HepG2 (cell line): ENCODE data around the gene GADD45A. TPM values are rescaled to one million over a fixed set of nuclear protein-coding genes. Genes with fewer than 3 reads are reported as not detected.

Experiments used
- EEA1 ChIP-seq: sonication (generic); formaldehyde crosslinking; IDR thresholded peaks from 2 replicates; pipeline ENCODE4 v1.5.1; 2020; ENCODE audit warnings: mild to moderate bottlenecking, missing genetic modification reagents, borderline replicate concordance
- GATA4 ChIP-seq: sonication (generic); IDR thresholded peaks from 2 replicates; pipeline ENCODE4 v1.6.1; 2016; ENCODE audit warnings: antibody characterized with exemption, low read depth, borderline replicate concordance
- HOXA3 ChIP-seq: sonication (generic); formaldehyde crosslinking; IDR thresholded peaks from 2 replicates; pipeline ENCODE4 v1.5.0; 2020; ENCODE audit warnings: missing genetic modification reagents
- KAT2B ChIP-seq: fragments of 150-350 bp; IDR thresholded peaks from 2 replicates; pipeline ENCODE4 v1.6.1; 2014; ENCODE audit warnings: low read depth, low read length, borderline replicate concordance
- NFATC3 ChIP-seq: sonication (generic); formaldehyde crosslinking; IDR thresholded peaks from 2 replicates; pipeline ENCODE4 v1.5.1; 2020; ENCODE audit warnings: mild to moderate bottlenecking, missing genetic modification reagents
- SSRP1 ChIP-seq: IDR thresholded peaks from 2 replicates; pipeline ENCODE4 v1.6.1; 2016; ENCODE audit warnings: control low read depth
- ZNF296 ChIP-seq: sonication (generic); formaldehyde crosslinking; conservative IDR thresholded peaks from 2 replicates; pipeline ENCODE4 v1.5.0; 2020; ENCODE audit warnings: mild to moderate bottlenecking, missing genetic modification reagents
- ZNF503 ChIP-seq: sonication (generic); formaldehyde crosslinking; IDR thresholded peaks from 2 replicates; pipeline ENCODE4 v1.4.0; 2020; ENCODE audit warnings: missing genetic modification reagents
- ZNF720 ChIP-seq: sonication (generic); formaldehyde crosslinking; IDR thresholded peaks from 2 replicates; pipeline ENCODE4 v1.4.0; 2020; ENCODE audit warnings: missing genetic modification reagents
- polyA plus RNA-seq, 8 experiments: library from polyadenylated mRNA; depleted of rRNA in 3 of 8; stranded (reverse) in 7 of 8; unstranded in 1 of 8; fragments of >200 nt; fragmentation: Illumina TruSeq in 4 of 8; extraction: Trizol in 4 of 8; gene quantifications; 2 replicates each; pipeline versions ENCODE4 v1.2.1 to v1.2.3, GENCODE V29; 2011 to 2016; ENCODE audit warnings: low read depth in 4 of 8, missing spikeins in 1 of 8, mixed read lengths in 1 of 8; ENCODE audit not compliant: insufficient read depth in 1 of 8
- total RNA-seq, 5 experiments: library from RNA; depleted of rRNA; stranded (reverse); fragments of >200 nt; fragmentation: Illumina TruSeq; extraction: Trizol; gene quantifications; 2 replicates each; pipeline ENCODE4 v1.2.3, GENCODE V29; 2016; ENCODE audit warnings: low read depth in 1 of 5
- TF ChIP-seq, protein P1 (sequence below): sonication (generic); formaldehyde crosslinking; IDR thresholded peaks from 2 replicates; pipeline ENCODE4 v1.4.0; 2020; ENCODE audit warnings: mild to moderate bottlenecking, missing genetic modification reagents, borderline replicate concordance
- TF ChIP-seq, protein P2 (sequence below): sonication (generic); formaldehyde crosslinking; IDR thresholded peaks from 2 replicates; pipeline ENCODE4 v1.4.0; 2020; ENCODE audit warnings: missing genetic modification reagents, borderline replicate concordance
- TF ChIP-seq, protein P3 (sequence below): sonication (generic); formaldehyde crosslinking; conservative IDR thresholded peaks from 2 replicates; pipeline ENCODE4 v1.8.0; 2022; ENCODE audit warnings: mild to moderate bottlenecking, moderate library complexity, missing genetic modification reagents
- TF ChIP-seq, protein P4 (sequence below): IDR thresholded peaks from 2 replicates; pipeline ENCODE4 v1.6.1; 2016; ENCODE audit warnings: missing genetic modification reagents, missing compliant biosample characterization
- TF ChIP-seq, protein P5 (sequence below): IDR thresholded peaks from 2 replicates; pipeline ENCODE4 v1.6.1; 2012; ENCODE audit warnings: low read depth, low read length, improper control_type of control experiment

The GADD45A gene
- total and polyA plus RNA-seq, 2 of the 13 experiments (the other 11 are each of a cell fraction or from before 2014, with no cell fraction given), result 33.2 to 46.2 TPM

GRCh38 chr1:67685067-67685557 is at the start of gene GADD45A (continued):
- TF ChIP-seq GATA4 (peak; percentile 94), ZNF296 (no peak), ZNF503 (peak; percentile 68; the same call in 1 of the 2 replicates), SSRP1 (no peak), NFATC3 (no peak), ZNF720 (CRISPR knock-in tag) (no peak), HOXA3 (peak; percentile 75), EEA1 (peak; percentile 70; the same call in 1 of the 2 replicates), KAT2B (no peak)
- TF ChIP-seq, protein P1, sequence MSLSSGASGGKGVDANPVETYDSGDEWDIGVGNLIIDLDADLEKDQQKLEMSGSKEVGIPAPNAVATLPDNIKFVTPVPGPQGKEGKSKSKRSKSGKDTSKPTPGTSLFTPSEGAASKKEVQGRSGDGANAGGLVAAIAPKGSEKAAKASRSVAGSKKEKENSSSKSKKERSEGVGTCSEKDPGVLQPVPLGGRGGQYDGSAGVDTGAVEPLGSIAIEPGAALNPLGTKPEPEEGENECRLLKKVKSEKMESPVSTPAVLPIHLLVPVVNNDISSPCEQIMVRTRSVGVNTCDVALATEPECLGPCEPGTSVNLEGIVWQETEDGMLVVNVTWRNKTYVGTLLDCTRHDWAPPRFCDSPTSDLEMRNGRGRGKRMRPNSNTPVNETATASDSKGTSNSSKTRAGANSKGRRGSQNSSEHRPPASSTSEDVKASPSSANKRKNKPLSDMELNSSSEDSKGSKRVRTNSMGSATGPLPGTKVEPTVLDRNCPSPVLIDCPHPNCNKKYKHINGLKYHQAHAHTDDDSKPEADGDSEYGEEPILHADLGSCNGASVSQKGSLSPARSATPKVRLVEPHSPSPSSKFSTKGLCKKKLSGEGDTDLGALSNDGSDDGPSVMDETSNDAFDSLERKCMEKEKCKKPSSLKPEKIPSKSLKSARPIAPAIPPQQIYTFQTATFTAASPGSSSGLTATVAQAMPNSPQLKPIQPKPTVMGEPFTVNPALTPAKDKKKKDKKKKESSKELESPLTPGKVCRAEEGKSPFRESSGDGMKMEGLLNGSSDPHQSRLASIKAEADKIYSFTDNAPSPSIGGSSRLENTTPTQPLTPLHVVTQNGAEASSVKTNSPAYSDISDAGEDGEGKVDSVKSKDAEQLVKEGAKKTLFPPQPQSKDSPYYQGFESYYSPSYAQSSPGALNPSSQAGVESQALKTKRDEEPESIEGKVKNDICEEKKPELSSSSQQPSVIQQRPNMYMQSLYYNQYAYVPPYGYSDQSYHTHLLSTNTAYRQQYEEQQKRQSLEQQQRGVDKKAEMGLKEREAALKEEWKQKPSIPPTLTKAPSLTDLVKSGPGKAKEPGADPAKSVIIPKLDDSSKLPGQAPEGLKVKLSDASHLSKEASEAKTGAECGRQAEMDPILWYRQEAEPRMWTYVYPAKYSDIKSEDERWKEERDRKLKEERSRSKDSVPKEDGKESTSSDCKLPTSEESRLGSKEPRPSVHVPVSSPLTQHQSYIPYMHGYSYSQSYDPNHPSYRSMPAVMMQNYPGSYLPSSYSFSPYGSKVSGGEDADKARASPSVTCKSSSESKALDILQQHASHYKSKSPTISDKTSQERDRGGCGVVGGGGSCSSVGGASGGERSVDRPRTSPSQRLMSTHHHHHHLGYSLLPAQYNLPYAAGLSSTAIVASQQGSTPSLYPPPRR, result 0 out of 2 replicates have a peak, but pooled peaks have one; percentile 71
- TF ChIP-seq, protein P2, sequence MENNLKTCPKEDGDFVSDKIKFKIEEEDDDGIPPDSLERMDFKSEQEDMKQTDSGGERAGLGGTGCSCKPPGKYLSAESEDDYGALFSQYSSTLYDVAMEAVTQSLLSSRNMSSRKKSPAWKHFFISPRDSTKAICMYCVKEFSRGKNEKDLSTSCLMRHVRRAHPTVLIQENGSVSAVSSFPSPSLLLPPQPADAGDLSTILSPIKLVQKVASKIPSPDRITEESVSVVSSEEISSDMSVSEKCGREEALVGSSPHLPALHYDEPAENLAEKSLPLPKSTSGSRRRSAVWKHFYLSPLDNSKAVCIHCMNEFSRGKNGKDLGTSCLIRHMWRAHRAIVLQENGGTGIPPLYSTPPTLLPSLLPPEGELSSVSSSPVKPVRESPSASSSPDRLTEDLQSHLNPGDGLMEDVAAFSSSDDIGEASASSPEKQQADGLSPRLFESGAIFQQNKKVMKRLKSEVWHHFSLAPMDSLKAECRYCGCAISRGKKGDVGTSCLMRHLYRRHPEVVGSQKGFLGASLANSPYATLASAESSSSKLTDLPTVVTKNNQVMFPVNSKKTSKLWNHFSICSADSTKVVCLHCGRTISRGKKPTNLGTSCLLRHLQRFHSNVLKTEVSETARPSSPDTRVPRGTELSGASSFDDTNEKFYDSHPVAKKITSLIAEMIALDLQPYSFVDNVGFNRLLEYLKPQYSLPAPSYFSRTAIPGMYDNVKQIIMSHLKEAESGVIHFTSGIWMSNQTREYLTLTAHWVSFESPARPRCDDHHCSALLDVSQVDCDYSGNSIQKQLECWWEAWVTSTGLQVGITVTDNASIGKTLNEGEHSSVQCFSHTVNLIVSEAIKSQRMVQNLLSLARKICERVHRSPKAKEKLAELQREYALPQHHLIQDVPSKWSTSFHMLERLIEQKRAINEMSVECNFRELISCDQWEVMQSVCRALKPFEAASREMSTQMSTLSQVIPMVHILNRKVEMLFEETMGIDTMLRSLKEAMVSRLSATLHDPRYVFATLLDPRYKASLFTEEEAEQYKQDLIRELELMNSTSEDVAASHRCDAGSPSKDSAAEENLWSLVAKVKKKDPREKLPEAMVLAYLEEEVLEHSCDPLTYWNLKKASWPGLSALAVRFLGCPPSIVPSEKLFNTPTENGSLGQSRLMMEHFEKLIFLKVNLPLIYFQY (CRISPR knock-in tag), result peak; percentile 86; the same call in 1 of the 2 replicates
- TF ChIP-seq, protein P3, sequence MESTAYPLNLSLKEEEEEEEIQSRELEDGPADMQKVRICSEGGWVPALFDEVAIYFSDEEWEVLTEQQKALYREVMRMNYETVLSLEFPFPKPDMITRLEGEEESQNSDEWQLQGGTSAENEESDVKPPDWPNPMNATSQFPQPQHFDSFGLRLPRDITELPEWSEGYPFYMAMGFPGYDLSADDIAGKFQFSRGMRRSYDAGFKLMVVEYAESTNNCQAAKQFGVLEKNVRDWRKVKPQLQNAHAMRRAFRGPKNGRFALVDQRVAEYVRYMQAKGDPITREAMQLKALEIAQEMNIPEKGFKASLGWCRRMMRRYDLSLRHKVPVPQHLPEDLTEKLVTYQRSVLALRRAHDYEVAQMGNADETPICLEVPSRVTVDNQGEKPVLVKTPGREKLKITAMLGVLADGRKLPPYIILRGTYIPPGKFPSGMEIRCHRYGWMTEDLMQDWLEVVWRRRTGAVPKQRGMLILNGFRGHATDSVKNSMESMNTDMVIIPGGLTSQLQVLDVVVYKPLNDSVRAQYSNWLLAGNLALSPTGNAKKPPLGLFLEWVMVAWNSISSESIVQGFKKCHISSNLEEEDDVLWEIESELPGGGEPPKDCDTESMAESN (CRISPR knock-in tag), result peak; percentile 94
- TF ChIP-seq, protein P4, sequence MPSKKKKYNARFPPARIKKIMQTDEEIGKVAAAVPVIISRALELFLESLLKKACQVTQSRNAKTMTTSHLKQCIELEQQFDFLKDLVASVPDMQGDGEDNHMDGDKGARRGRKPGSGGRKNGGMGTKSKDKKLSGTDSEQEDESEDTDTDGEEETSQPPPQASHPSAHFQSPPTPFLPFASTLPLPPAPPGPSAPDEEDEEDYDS, result peak; percentile 100
- TF ChIP-seq, protein P5, sequence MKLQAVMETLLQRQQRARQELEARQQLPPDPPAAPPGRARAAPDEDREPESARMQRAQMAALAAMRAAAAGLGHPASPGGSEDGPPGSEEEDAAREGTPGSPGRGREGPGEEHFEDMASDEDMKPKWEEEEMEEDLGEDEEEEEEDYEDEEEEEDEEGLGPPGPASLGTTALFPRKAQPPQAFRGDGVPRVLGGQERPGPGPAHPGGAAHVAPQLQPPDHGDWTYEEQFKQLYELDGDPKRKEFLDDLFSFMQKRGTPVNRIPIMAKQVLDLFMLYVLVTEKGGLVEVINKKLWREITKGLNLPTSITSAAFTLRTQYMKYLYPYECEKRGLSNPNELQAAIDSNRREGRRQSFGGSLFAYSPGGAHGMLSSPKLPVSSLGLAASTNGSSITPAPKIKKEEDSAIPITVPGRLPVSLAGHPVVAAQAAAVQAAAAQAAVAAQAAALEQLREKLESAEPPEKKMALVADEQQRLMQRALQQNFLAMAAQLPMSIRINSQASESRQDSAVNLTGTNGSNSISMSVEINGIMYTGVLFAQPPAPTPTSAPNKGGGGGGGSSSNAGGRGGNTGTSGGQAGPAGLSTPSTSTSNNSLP, result no peak
